Placental epithelial cell (primary cell): ENCODE data around the gene LRRC56. TPM values are rescaled to one million over a fixed set of nuclear protein-coding genes. Genes with fewer than 3 reads are reported as not detected.

Experiments
- small RNA-seq: library from RNA; depleted of rRNA; stranded (forward); fragments of <200 nt; gene quantifications from one replicate; pipeline ENCODE3, GENCODE V24; 2012
- total RNA-seq: library from RNA; depleted of rRNA; stranded (reverse); fragments of >200 nt; gene quantifications from 2 replicates; pipeline ENCODE4 v1.2.3, GENCODE V29; 2012

The LRRC56 gene
- 0.22 and 1.6 TPM in 2 replicates for total RNA-seq

DNA sequence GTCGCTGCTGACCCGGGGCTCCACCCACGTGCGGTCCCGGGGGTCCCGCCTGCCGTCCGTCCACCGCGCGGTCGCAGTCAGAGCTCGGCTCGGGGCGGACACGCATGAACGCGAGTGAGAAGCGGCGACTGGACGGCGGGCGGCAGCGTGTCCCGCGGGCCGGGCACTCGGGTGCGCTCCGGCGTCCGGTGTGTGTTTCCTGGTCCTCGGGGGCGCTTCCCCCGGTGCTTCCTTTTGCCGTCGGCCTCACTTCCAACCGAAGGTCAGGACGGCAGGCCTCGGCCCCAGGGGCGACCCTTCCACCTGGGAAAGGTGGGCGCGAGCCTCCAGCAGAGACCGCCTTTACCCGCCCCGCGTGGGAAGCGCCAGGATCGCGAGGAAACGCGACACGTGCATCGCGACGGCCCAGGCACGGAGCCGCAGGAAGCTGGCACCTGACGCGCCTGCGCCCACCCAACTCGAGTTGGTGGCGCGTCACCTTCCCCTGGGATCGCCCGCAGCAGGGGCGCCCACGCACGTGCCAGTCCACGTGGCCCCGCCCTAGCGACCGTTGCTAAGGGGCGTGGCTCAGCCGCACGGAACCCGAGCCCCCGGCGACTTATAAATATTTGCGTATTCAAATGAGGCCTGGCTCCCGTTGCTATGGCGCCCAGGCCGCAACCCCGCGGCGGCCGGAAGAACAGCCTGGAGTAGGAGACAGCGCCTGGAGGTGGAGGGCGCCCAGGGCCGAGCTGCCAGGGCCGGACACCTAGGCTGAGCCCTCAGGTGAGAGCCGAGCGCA lies at the start of gene LRRC56:
TSS of gene LRRC56 (plus strand) at position 687 of the 781 bp plus-strand sequence. CDS start 3,158 bp downstream, outside the sequence.

DNA sequence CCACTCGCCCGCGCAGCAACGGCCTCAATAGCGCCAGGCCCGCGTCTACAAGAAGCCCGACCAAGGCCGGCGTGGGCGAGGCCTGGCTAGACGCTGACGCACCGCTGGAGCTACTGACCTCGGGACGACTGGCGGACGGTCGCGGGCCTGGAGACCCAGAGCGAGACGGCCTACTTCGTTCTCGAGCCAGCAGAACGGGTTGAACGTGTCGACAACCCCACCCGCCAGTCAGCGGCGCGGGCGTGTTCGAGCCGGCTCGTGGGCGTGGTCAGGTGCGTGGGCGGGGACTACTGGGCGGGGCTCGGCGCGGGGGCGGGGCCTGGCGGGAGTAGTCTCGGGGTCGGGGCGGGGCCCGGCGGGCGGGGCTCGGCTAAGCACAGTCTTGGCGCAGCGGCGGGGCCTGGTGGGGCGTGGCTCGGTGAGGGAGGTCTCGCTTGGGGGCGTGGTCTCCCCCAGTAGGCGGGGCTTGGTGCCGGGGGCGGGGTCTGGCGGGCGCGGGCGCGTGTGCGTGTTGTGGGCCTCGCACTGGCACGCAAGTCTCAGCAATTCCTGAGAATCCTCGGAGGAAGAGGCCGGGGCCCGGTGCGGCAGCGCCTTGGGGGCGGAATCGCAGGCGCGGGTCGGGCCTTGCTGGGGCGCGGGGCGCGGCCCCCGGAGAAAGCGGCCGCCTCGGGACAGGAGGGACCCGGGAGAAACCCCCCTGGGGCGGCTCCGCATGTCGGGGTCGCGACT lies 30.2 kb upstream of the LRRC56 start, which contains the start of gene RNH1:
TSS of gene RNH1 (minus strand) at position 248 of the 732 bp plus-strand sequence. CDS start 5,080 bp downstream, outside the sequence.

DNA sequence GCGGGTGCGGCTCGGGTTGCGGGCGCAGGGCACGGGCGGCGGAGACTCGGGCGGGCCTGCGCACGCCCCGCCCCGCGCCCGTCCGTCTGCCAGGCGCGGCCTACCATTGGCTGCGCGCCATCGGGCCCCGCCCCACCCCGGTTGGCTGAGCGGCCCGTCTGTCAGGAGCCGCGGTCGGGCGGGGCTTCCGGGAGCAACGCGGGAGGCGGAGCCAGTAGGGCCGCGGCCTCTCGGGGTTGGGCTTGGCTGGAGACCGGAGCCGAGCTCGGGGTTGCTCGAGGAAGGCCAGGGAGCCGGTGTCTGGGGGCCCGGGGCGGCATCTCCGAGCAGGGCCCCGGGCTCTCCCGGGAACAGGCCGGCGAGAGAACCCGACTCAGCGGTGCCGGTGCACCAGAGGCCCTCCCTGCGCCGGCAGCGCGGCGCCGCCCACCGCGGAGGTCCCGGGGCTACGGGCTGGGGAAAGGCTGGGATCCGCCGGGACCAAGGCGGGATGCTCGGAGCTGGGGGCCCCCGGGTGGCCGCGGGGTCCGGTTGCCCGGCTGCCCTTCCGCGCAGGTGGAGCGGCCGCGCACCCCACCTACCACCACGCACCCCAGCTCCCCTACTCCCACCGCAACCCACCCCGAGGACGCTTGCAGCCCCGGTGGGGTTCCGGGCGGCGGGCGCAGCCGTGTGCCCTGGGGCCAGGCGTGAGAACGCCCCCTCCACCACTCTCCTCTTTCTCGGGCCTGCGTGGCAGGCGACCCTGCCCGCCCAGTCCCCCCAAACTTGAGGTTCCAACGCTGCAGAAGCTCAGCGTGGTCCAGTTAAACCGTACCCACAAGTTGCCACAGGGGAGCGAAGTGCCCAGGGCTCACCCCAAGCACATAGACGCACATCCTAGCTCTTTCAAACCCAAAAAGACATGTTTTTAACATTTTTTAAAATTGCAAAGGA lies 1.5 kb upstream of the LRRC56 start, which contains the start of gene HRAS:
TSS of gene HRAS (minus strand) at position 58 of the 936 bp plus-strand sequence.

DNA sequence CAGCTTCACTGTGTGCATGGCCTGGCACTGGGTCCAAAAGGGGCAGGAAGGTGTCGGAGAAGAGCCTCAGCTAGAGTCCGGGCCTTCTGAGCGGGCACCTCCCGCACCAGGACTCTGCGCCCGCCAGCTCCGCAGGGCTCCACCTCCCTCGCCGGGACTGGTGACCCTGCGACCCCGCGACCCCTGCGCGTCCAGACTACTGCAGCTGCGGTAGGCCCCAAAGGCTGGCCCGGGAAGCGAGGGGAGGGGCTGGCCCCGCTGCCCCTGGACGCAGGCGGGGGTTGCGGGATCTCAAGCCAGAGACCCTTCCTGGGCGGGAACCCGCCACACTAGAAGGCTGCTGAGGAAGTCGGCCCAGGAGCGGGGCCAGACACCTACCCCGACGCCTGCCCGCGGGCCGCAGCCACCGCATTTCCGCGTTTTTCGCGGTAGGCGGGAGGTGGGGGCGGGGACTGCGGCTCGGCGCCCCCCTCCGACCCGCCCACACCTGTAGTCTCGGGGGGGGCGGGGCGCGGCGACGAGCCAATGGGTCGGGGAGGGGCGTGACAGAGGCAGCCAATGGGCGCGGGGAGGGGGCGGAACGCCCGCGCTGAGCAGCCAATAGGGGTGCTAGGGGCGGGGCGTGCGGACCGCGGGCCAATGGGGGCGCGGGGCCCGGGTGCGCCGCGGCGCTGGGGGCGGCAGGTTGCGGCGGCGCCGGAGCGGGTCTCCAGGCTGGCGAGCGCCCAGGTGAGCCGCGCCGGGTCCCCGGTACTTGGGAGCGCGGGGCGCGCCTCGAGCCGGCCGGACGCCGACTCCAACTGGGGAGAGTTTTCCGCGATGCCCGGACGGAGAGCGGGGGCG lies 23.2 kb downstream of the LRRC56 start, which contains the start of the genes LMNTD2 and RASSF7:
TSS of gene LMNTD2 (minus strand) at position 434 of the 843 bp plus-strand sequence. CDS start at position 412, 22 bp downstream.
TSS of gene RASSF7 (plus strand) at position 666 of the 843 bp plus-strand sequence. CDS start 799 bp downstream, outside the sequence.

DNA sequence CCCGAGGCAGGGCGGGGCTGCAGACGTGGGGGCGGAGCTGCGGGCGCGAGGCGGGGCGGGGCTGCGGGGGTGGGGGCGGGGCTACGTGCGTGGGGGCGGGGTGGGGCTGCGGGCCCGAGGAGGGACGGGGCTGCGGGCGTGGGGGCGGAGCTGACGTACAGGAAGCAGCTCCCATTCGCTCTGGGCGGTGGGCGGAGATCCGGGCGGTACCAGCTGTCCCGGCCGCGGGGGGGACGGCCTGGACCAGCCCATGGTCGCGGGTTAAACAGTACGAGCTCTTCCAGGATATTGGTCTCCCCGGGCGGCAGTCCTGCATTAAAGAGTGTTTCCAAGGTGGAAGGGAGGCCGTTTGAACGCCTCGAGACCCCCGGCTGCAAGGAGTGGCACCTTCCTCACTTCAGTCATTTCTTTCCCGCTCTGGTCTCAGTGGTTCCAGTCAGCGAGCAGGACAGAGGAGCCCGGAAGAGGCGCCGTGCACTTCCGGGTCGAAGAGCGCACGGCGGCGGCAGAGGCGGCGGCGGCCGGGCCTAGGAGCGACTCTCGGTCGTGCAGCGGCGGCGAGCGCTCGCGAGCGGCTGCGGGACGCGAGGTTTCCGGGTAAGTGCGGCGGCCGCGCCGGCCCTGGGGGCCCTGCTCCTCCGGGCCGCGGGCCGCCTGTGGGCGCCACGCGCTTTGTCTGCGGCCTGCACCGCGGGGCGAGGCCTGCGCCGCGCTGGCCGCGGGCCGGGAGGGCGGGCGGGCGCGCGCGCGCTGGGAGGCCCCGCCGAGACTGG lies 38.9 kb downstream of the LRRC56 start, which contains the start of gene PHRF1:
TSS of gene PHRF1 (plus strand) at position 475 of the 773 bp plus-strand sequence. CDS start 5,043 bp downstream, outside the sequence.

Small RNA genes lying within 50 kb of the gene (small RNA-seq; reads per million reads assigned to genes)
- gene MIR210, result 54.4 reads per million, percentile 98 among the genes with 10 or more reads in this experiment

Other genes with a start within 250 kb of the LRRC56 start
- 3.9 and 14.1 TPM in 2 replicates for gene PGGHG, start 248.4 kb upstream of the LRRC56 start, total RNA-seq
- not detected in 2 replicates for gene IFITM5, start 238.0 kb upstream of the LRRC56 start, total RNA-seq
- 1.6 and 22.8 TPM in 2 replicates for gene IFITM2, start 229.7 kb upstream of the LRRC56 start, total RNA-seq
- 2.4 TPM in 1 of 2 replicates, not detected in the other for gene IFITM1, start 223.5 kb upstream of the LRRC56 start, total RNA-seq
- 23.4 and 25.1 TPM in 2 replicates for gene IFITM3, start 216.7 kb upstream of the LRRC56 start, total RNA-seq
- 0.22 and 4.3 TPM in 2 replicates for gene B4GALNT4, start 168.0 kb upstream of the LRRC56 start, total RNA-seq
- gene PKP3, start 143.3 kb upstream of the LRRC56 start, total RNA-seq, result 417 and 687 TPM in 2 replicates
- 1.5 and 3.1 TPM in 2 replicates for gene SIGIRR, start 122.5 kb upstream of the LRRC56 start, total RNA-seq
- 9.0 and 57.4 TPM in 2 replicates for gene ANO9, start 95.5 kb upstream of the LRRC56 start, total RNA-seq
- gene PTDSS2, start 87.2 kb upstream of the LRRC56 start, total RNA-seq, result 24.3 and 36.5 TPM in 2 replicates
- 283 and 353 TPM in 2 replicates for gene RNH1, start 30.3 kb upstream of the LRRC56 start, total RNA-seq
- gene HRAS, start 2.0 kb upstream of the LRRC56 start, total RNA-seq, result 22.0 and 36.9 TPM in 2 replicates
- 3.3 and 10.6 TPM in 2 replicates for gene LMNTD2, start 23.2 kb downstream of the LRRC56 start, total RNA-seq
- 53.0 and 66.8 TPM in 2 replicates for gene RASSF7, start 23.4 kb downstream of the LRRC56 start, total RNA-seq
- 32.5 and 38.1 TPM in 2 replicates for gene PHRF1, start 38.9 kb downstream of the LRRC56 start, total RNA-seq
- gene IRF7, start 78.4 kb downstream of the LRRC56 start, total RNA-seq, result 5.1 and 8.0 TPM in 2 replicates
- not detected in 2 replicates for gene CDHR5, start 87.4 kb downstream of the LRRC56 start, total RNA-seq
- not detected in 2 replicates for gene SCT, start 89.7 kb downstream of the LRRC56 start, total RNA-seq
- not detected in 2 replicates for gene DRD4, start 99.7 kb downstream of the LRRC56 start, total RNA-seq
- 16.4 and 21.6 TPM in 2 replicates for gene DEAF1, start 157.7 kb downstream of the LRRC56 start, total RNA-seq
- 8.2 and 18.8 TPM in 2 replicates for gene TMEM80, start 158.3 kb downstream of the LRRC56 start, total RNA-seq
- gene EPS8L2, start 168.7 kb downstream of the LRRC56 start, total RNA-seq, result 258 and 411 TPM in 2 replicates
- gene TALDO1, start 209.9 kb downstream of the LRRC56 start, total RNA-seq, result 111 and 190 TPM in 2 replicates
- gene GATD1, start 240.0 kb downstream of the LRRC56 start, total RNA-seq, result 33.0 and 35.1 TPM in 2 replicates